OCI-LY7 (cell line): Measurements from ENCODE around the gene CAMLG. TPM values are rescaled to one million over a fixed set of nuclear protein-coding genes. Genes with fewer than 3 reads are reported as not detected.

Experiments used
- BruUV-seq: library from RNA; stranded (reverse); fragments of 400-500 nt; replicated peaks from 2 replicates; lab custom pipeline; 2021; lab: Mats Ljungman, UMichigan
- CTCF ChIA-PET: fragments of 300-600 bp; sonication (Branson Sonifier 250); formaldehyde crosslinking; loops from one replicate; lab custom pipeline; 2022; ENCODE audit warnings: antibody characterized with exemption; ENCODE audit not compliant: unreplicated experiment; lab: Charles Lee
- POLR2A ChIA-PET: fragments of 300-600 bp; sonication (Branson Sonifier 250); formaldehyde crosslinking; loops from one replicate; lab custom pipeline; 2022; ENCODE audit warnings: antibody characterized with exemption; lab: Charles Lee
- DNase-seq: peaks from one replicate; pipeline ENCODE4 v3.0.0-alpha.2; 2015; ENCODE audit warnings: low spot score
- H2AFZ ChIP-seq: fragments of 200-600 bp; sonication (generic), shearing (Covaris generic); 2 replicates; pipeline ENCODE4 v1.6.1; 2014; ENCODE audit warnings: mild to moderate bottlenecking, antibody characterized with exemption, low read length, moderate library complexity
- H3K27ac ChIP-seq: fragments of 200-600 bp; sonication (generic); 2 replicates; pipeline ENCODE4 v1.5.1; 2014; ENCODE audit warnings: mixed run types, low read depth, mild to moderate bottlenecking, moderate library complexity, low read length, inconsistent platforms; ENCODE audit not compliant: poor library complexity, severe bottlenecking
- H3K36me3 ChIP-seq: fragments of 200-600 bp; sonication (generic); 2 replicates; pipeline ENCODE4 v1.6.1; 2014; ENCODE audit warnings: mild to moderate bottlenecking, antibody characterized with exemption, low read length, moderate library complexity, mixed read lengths; ENCODE audit not compliant: insufficient read depth
- H3K4me1 ChIP-seq: fragments of 200-600 bp; sonication (generic); 2 replicates; pipeline ENCODE4 v1.5.1; 2014; ENCODE audit warnings: mild to moderate bottlenecking, low read length; ENCODE audit not compliant: insufficient read depth, poor library complexity, severe bottlenecking
- H3K4me2 ChIP-seq: fragments of 200-600 bp; sonication (generic); 2 replicates; pipeline ENCODE4 v1.6.1; 2014; ENCODE audit warnings: mild to moderate bottlenecking, low read length
- H3K4me3 ChIP-seq: fragments of 200-600 bp; sonication (generic); 2 replicates; pipeline ENCODE4 v1.5.1; 2014; ENCODE audit warnings: mild to moderate bottlenecking, low read depth, low read length; ENCODE audit not compliant: poor library complexity, severe bottlenecking
- H3K79me2 ChIP-seq: fragments of 200-600 bp; sonication (generic); 2 replicates; pipeline ENCODE4 v1.6.1; 2016; ENCODE audit warnings: low read depth, mild to moderate bottlenecking, low read length, moderate library complexity, mixed read lengths; ENCODE audit not compliant: insufficient read depth
- H3K9me2 ChIP-seq: fragments of 200-600 bp; sonication (generic); 2 replicates; pipeline ENCODE4 v1.6.1; 2016; ENCODE audit warnings: mild to moderate bottlenecking, low read length, mixed read lengths; ENCODE audit not compliant: insufficient read depth
- H3K9me3 ChIP-seq: fragments of 200-600 bp; sonication (generic); 2 replicates; pipeline ENCODE4 v1.6.1; 2014; ENCODE audit warnings: mild to moderate bottlenecking, mixed run types, low read length, mixed read lengths
- H4K20me1 ChIP-seq: fragments of 200-600 bp; sonication (generic); 2 replicates; pipeline ENCODE4 v1.6.1; 2014; ENCODE audit warnings: mild to moderate bottlenecking, antibody characterized with exemption, low read length, moderate library complexity, mixed read lengths; ENCODE audit not compliant: insufficient read depth
- EZH2phosphoT487 ChIP-seq: fragments of 200-600 bp; sonication (generic); IDR thresholded peaks from 2 replicates; pipeline ENCODE4 v1.6.1; 2018; ENCODE audit warnings: low read depth, borderline replicate concordance, mild to moderate bottlenecking, mixed run types, antibody characterized with exemption, low read length, moderate library complexity, mixed read lengths
- intact Hi-C: fragments of 100-400 bp; cut with micrococcal nuclease; formaldehyde crosslinking; loops from one replicate; pipeline ENCODE4 v1.10.0; 2022; ENCODE audit not compliant: unreplicated experiment
- total RNA-seq, 2 experiments: library from RNA; depleted of rRNA in 1 of 2; stranded (reverse); fragments of >200 nt in 1 of 2; shearing (Covaris generic) in 1 of 2; gene quantifications; 2 replicates each; pipeline ENCODE4 v1.2.3, GENCODE V29; 2014 to 2022
- TF ChIP-seq, protein P1 (sequence below): fragments of 200-600 bp; sonication (generic); conservative IDR thresholded peaks from 2 replicates; pipeline ENCODE4 v1.5.1; 2014; ENCODE audit warnings: mild to moderate bottlenecking, antibody characterized with exemption, low read length, moderate library complexity, mixed read lengths

The CAMLG gene
- total RNA-seq, 2 experiments from 2014 or later, result 28.5 to 36.6 TPM

DNA sequence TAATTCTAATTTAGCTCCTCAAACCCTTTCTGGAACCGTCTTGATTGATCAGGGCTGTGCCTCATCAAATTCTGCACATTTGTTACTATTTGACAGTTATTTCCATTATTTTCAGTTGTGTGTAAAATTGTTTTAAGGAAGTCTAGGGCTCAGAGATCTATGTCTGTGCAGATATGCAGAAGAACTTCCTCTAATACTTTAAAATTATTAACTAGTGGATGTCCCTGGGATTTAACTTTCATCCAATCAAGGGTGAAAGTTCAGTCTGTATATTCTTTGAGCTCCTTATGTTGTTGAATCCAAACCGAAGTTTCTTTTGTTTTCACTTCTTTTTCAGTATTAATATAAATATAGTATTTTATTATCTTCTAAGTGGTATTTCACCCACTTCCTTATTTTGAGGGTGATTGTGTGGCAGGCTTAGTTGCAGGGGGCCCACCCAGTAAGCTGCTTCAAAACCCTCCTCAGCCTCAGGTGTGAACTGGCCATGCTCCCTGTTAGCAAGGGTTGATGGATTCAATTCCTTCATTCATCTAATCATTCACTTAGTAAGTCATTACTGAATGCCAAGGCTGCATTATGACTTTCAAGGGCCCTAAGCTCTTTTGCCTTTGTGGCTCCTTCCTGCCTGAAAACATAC, 2.1 kb upstream of the CAMLG start:
- no peaks in the 10 kb centered on the region for H3K9me3 ChIP-seq
- peaks cover 28% of the 10 kb centered on the region for H3K79me2 ChIP-seq
- intact Hi-C loops, result loop anchor here (5.0 to 10.0 kb wide), 4 partner anchors 324 to 509 kb away; partner anchors contain the start of genes CDKN2AIPNL, PPP2CA and UBE2B
- H3K27ac ChIP-seq, result peak overlapping the region; percentile 43
- no peak overlapping the region for H3K4me3 ChIP-seq
- H4K20me1 ChIP-seq, result no peaks in the 10 kb centered on the region
- CTCF ChIA-PET, result interaction anchor here (1.1 kb wide), 1 partner anchor 325 kb away, joined by 3 read pairs; the partner anchor contains the start of gene CDKN2AIPNL
- no TSS peak for BruUV-seq
- peak; percentile 34 for DNase-seq
- H3K4me2 ChIP-seq, result peak overlapping the region; percentile 16; the same call in 1 of the 2 replicates
- H3K36me3 ChIP-seq, result peaks cover 6% of the 10 kb centered on the region
- POLR2A ChIA-PET, result interaction anchor here (0.6 to 2.6 kb wide), 14 partner anchors 11 to 470 kb away, joined by 3 to 11 read pairs (median 4); partner anchors contain the start of genes C5orf24 and PCBD2
- H2AFZ ChIP-seq, result peak overlapping the region; percentile 44
- TF ChIP-seq EZH2phosphoT487, result no peak
- TF ChIP-seq, protein P1, sequence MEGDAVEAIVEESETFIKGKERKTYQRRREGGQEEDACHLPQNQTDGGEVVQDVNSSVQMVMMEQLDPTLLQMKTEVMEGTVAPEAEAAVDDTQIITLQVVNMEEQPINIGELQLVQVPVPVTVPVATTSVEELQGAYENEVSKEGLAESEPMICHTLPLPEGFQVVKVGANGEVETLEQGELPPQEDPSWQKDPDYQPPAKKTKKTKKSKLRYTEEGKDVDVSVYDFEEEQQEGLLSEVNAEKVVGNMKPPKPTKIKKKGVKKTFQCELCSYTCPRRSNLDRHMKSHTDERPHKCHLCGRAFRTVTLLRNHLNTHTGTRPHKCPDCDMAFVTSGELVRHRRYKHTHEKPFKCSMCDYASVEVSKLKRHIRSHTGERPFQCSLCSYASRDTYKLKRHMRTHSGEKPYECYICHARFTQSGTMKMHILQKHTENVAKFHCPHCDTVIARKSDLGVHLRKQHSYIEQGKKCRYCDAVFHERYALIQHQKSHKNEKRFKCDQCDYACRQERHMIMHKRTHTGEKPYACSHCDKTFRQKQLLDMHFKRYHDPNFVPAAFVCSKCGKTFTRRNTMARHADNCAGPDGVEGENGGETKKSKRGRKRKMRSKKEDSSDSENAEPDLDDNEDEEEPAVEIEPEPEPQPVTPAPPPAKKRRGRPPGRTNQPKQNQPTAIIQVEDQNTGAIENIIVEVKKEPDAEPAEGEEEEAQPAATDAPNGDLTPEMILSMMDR, result no peak
- H3K9me2 ChIP-seq, result no peaks in the 10 kb centered on the region
- peaks cover 45% of the 10 kb centered on the region for H3K4me1 ChIP-seq

DNA sequence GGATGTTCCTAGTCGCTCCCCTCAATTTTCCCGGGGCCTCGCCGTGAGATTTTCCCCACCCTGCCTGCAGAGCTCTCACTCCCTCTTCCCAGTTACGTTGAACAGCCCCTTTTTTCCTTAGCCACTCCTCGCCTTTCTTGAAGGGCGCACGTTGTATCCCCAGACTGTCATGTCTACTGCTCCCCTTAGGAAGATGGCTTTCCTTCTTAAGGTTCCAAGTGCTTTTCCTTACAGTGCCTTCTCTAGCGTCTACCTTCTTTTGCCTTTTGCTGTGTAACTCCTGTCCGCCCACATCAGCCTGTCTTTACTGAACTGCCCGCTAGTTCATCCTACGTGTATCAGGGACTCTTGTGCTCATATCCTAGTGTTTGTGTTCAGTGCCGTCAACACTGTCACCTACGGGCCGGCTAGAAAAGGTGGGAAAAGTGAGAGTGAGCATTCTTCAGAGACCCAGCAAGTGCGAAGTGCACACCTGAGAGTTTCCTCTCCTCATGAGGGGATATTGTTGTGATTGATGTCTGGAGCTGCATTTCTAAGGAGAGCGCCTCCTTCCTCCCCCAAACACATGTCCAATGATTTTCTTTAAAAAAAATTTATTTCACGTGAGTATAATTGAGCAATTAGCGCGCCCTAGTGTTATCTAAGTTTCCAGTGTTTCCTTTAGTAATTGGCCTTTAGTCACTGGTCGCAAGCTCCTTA, 764 bp downstream of the CAMLG start:
- Histone ChIP-seq H3K79me2 (peaks cover 51% of the 10 kb centered on the region), H3K4me2 (peak overlapping the region; percentile 86), H3K4me3 (peak overlapping the region; percentile 84), H3K4me1 (peaks cover 36% of the 10 kb centered on the region), H3K27ac (peak overlapping the region; percentile 42), H3K9me2 (no peaks in the 10 kb centered on the region), H3K9me3 (no peaks in the 10 kb centered on the region), H4K20me1 (no peaks in the 10 kb centered on the region), H2AFZ (peak overlapping the region; percentile 73), H3K36me3 (peaks cover 33% of the 10 kb centered on the region)
- no TSS peak for BruUV-seq
- intact Hi-C loops, result loop anchor here (1.0 to 10.0 kb wide), 11 partner anchors 19 to 512 kb away; partner anchors contain the start of genes CDKN2AIPNL, DDX46, JADE2 and PCBD2
- peak; percentile 65 for DNase-seq
- POLR2A ChIA-PET, result interaction anchor here (0.5 to 2.9 kb wide), 9 partner anchors 11 to 704 kb away, joined by 3 to 14 read pairs (median 4); partner anchors contain the start of gene DDX46
- TF ChIP-seq, protein P1, result peak; percentile 82
- no peak for TF ChIP-seq EZH2phosphoT487
- CTCF ChIA-PET, result interaction anchor here (0.5 to 1.5 kb wide), 7 partner anchors 107 to 814 kb away, joined by 3 to 4 read pairs (median 3); partner anchors contain the start of gene PCBD2
